ENCODE measurements around the gene ACACB. TPM values are rescaled to one million over a fixed set of nuclear protein-coding genes. Genes with fewer than 3 reads are reported as not detected.

ACACB gene
- total and polyA plus RNA-seq, 12 donors, result 12.8 to 241 (median 107) TPM

- peak in 3 of 8 donors; percentile 15 to 67 (median 34) for ATAC-seq
- intact Hi-C loops (cut with DNase I), result loop anchor here in 1 of 10 donors (10.0 kb wide), 1 partner anchor 78 kb away; the partner anchor contains the start of gene ACACB
- Histone ChIP-seq H3K27ac (peak overlapping the region in 2 of 10 donors; percentile 14 to 15), H3K4me1 (peaks cover 0 to 20% (median 0%) of the 10 kb centered on the region in 9 donors), H3K36me3 (peaks cover 5 to 100% (median 95%) of the 10 kb centered on the region in 9 donors), H3K27me3 (no peaks in the 10 kb centered on the region), H3K4me3 (no peak overlapping the region), H3K9me3 (peaks cover 0 to 6% (median 0%) of the 10 kb centered on the region in 11 donors)
- TF ChIP-seq, protein P1, sequence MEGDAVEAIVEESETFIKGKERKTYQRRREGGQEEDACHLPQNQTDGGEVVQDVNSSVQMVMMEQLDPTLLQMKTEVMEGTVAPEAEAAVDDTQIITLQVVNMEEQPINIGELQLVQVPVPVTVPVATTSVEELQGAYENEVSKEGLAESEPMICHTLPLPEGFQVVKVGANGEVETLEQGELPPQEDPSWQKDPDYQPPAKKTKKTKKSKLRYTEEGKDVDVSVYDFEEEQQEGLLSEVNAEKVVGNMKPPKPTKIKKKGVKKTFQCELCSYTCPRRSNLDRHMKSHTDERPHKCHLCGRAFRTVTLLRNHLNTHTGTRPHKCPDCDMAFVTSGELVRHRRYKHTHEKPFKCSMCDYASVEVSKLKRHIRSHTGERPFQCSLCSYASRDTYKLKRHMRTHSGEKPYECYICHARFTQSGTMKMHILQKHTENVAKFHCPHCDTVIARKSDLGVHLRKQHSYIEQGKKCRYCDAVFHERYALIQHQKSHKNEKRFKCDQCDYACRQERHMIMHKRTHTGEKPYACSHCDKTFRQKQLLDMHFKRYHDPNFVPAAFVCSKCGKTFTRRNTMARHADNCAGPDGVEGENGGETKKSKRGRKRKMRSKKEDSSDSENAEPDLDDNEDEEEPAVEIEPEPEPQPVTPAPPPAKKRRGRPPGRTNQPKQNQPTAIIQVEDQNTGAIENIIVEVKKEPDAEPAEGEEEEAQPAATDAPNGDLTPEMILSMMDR (IDR thresholded peaks at IDR 0.05), result no peak
- 69 to 74% methylated on average over 3 of the region's 3 CpGs for WGBS, 2 donors
- DNase-seq, result no peak
Observed at GRCh38 chr12:109192358-109192757, 76.0 kb downstream of the ACACB start.

- H3K9me3 ChIP-seq, result peaks cover 0 to 6% (median 0%) of the 10 kb centered on the region in 11 donors
- peaks cover 5 to 99% (median 85%) of the 10 kb centered on the region in 9 donors for H3K36me3 ChIP-seq
- no peak overlapping the region for H3K4me3 ChIP-seq
- intact Hi-C loops (cut with DNase I), result loop anchor here in 1 of 10 donors (10.0 kb wide), 1 partner anchor 79 kb away; the partner anchor contains the start of gene ACACB
- DNase-seq (no peak), ATAC-seq (no peak)
- peaks cover 0 to 20% (median 0%) of the 10 kb centered on the region in 9 donors for H3K4me1 ChIP-seq
- TF ChIP-seq, protein P1 (IDR thresholded peaks at IDR 0.05), result no peak
- no peaks in the 10 kb centered on the region for H3K27me3 ChIP-seq
- 94 to 95% methylated on average over 8 of the region's 8 CpGs for WGBS, 2 donors
- no peak overlapping the region for H3K27ac ChIP-seq
Observed at GRCh38 chr12:109193896-109194295, 77.5 kb downstream of the ACACB start.

- peaks cover 0 to 24% (median 0%) of the 10 kb centered on the region in 9 donors for H3K4me1 ChIP-seq
- intact Hi-C loops (cut with DNase I), result loop anchor here in 1 of 10 donors (10.0 kb wide), 1 partner anchor 82 kb away; the partner anchor contains the start of gene ACACB
- H3K4me3 ChIP-seq, result no peak overlapping the region
- H3K9me3 ChIP-seq, result peaks cover 0 to 6% (median 0%) of the 10 kb centered on the region in 11 donors
- no peak overlapping the region for H3K27ac ChIP-seq
- 82 to 99% methylated on average over 4 of the region's 4 CpGs for WGBS, 2 donors
- H3K27me3 ChIP-seq, result no peaks in the 10 kb centered on the region
- TF ChIP-seq, protein P1 (IDR thresholded peaks at IDR 0.05), result no peak
- DNase-seq (no peak), ATAC-seq (no peak)
- peaks cover 5 to 99% (median 85%) of the 10 kb centered on the region in 9 donors for H3K36me3 ChIP-seq
Observed at GRCh38 chr12:109196332-109196731, 79.9 kb downstream of the ACACB start.

DNA sequence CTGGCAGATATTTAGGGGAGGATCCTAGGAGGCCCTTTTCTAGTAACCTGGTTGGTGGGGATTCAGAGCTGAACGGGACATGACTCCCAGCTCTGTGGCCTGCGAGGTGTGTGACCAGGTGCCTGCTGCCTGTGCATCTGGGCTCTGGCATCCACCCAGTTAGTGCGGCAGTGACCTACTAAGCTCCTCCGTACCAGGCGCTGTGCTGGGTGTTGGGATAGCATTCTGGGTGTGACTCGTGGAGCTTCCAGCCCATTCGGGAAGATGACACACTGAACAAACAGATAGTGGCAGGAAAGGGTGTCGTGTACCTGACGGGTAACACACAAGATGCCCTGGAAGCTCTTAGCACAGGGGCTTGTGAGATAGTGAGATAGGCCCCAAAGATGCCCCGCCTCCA lies 80.9 kb downstream of the ACACB start:
- H3K4me1 ChIP-seq, result peaks cover 0 to 19% (median 0%) of the 10 kb centered on the region in 9 donors
- no peak for DNase-seq
- no peak for ATAC-seq
- peaks cover 4 to 99% (median 85%) of the 10 kb centered on the region in 9 donors for H3K36me3 ChIP-seq
- WGBS, 2 donors, result 84 to 87% methylated on average over 10 of the region's 10 CpGs
- no peaks in the 10 kb centered on the region for H3K27me3 ChIP-seq
- TF ChIP-seq, protein P1 (IDR thresholded peaks at IDR 0.05), result no peak
- H3K9me3 ChIP-seq, result peaks cover 0 to 6% (median 0%) of the 10 kb centered on the region in 11 donors
- intact Hi-C loops (cut with DNase I), result loop anchor here in 1 of 10 donors (10.0 kb wide), 1 partner anchor 83 kb away; the partner anchor contains the start of gene ACACB
- no peak overlapping the region for H3K4me3 ChIP-seq
- H3K27ac ChIP-seq, result no peak overlapping the region

All from heart right ventricle (tissue), 16 donors.